GM23248 (cell line): ENCODE measurements around the gene FUT1. TPM values are rescaled to one million over a fixed set of nuclear protein-coding genes. Genes with fewer than 3 reads are reported as not detected.

ENCODE experiments used
- DNase-seq: peaks from one replicate; pipeline ENCODE4 v3.0.0-alpha.2; 2015
- H2AFZ ChIP-seq: fragments of 200-600 bp; sonication (generic); 2 replicates; pipeline ENCODE4 v1.6.1; 2016; ENCODE audit warnings: antibody characterized with exemption
- H3F3A ChIP-seq: fragments of 200-600 bp; sonication (generic); 2 replicates; pipeline ENCODE4 v1.6.1; 2016; ENCODE audit warnings: mild to moderate bottlenecking, antibody characterized with exemption, mixed run types; ENCODE audit not compliant: insufficient read depth
- H3K27ac ChIP-seq: fragments of 200-600 bp; sonication (generic); 2 replicates; pipeline ENCODE4 v1.5.1; 2016; ENCODE audit warnings: mild to moderate bottlenecking
- H3K27me3 ChIP-seq: fragments of 200-600 bp; sonication (generic); replicated peaks from 2 replicates; pipeline ENCODE4 v1.6.1; 2016; ENCODE audit warnings: mild to moderate bottlenecking; ENCODE audit not compliant: insufficient read depth
- H3K36me3 ChIP-seq: fragments of 200-600 bp; sonication (generic); 2 replicates; pipeline ENCODE4 v1.6.1; 2016; ENCODE audit warnings: low read depth, mild to moderate bottlenecking
- H3K4me1 ChIP-seq: fragments of 200-600 bp; sonication (generic); 2 replicates; pipeline ENCODE4 v1.6.1; 2016; ENCODE audit warnings: mild to moderate bottlenecking; ENCODE audit not compliant: insufficient read depth
- H3K4me2 ChIP-seq: fragments of 200-600 bp; sonication (generic); one replicate; pipeline ENCODE4 v1.6.1; 2016; ENCODE audit warnings: mild to moderate bottlenecking; ENCODE audit not compliant: unreplicated experiment
- H3K4me3 ChIP-seq: fragments of 200-600 bp; sonication (generic); 2 replicates; pipeline ENCODE4 v1.5.1; 2016; ENCODE audit warnings: mild to moderate bottlenecking
- H3K79me2 ChIP-seq: fragments of 200-600 bp; sonication (generic); 2 replicates; pipeline ENCODE4 v1.6.1; 2016; ENCODE audit warnings: mild to moderate bottlenecking; ENCODE audit not compliant: insufficient read depth
- H3K9ac ChIP-seq: fragments of 200-600 bp; sonication (generic); 2 replicates; pipeline ENCODE4 v1.6.1; 2016; ENCODE audit warnings: mild to moderate bottlenecking
- H3K9me2 ChIP-seq: fragments of 200-600 bp; sonication (generic); 2 replicates; pipeline ENCODE4 v1.6.1; 2016; ENCODE audit warnings: mixed run types, mild to moderate bottlenecking, moderate library complexity; ENCODE audit not compliant: insufficient read depth
- H3K9me3 ChIP-seq: fragments of 200-600 bp; sonication (generic); one replicate; pipeline ENCODE4 v1.6.1; 2017; ENCODE audit warnings: low read depth
- H4K20me1 ChIP-seq: fragments of 200-600 bp; sonication (generic); 2 replicates; pipeline ENCODE4 v1.6.0; 2016; ENCODE audit not compliant: insufficient read depth
- EZH2 ChIP-seq: fragments of 200-600 bp; sonication (generic); IDR thresholded peaks from 2 replicates; pipeline ENCODE4 v1.6.1; 2018; ENCODE audit warnings: antibody characterized with exemption, mild to moderate bottlenecking; ENCODE audit not compliant: insufficient read depth, poor library complexity, severe bottlenecking
- EZH2phosphoT487 ChIP-seq: fragments of 200-600 bp; sonication (generic); IDR thresholded peaks from 2 replicates; pipeline ENCODE4 v1.6.1; 2018; ENCODE audit warnings: antibody characterized with exemption, moderate library complexity, mild to moderate bottlenecking, low read depth; ENCODE audit not compliant: insufficient read depth
- WGBS, 2 experiments: methylation state at CpG; one replicate each; pipeline ENCODE4 v1.1.6; 2015 to 2017; ENCODE audit warnings: low lambda C conversion rate in 2 of 2, low coverage in 1 of 2; ENCODE audit errors: missing lambda C conversion rate in 2 of 2; 5-methylcytosine and 5-hydroxymethylcytosine counted together
- in situ Hi-C: fragments of 300-500 bp; cut with MboI; formaldehyde crosslinking; loops from 2 replicates; pipeline ENCODE4 v1.15.0; 2020
- polyA plus RNA-seq: library from polyadenylated mRNA; unstranded; fragments of >200 nt; fragmentation: Nextera tagmentation; extraction: Ambion mirVana; gene quantifications from 2 replicates; pipeline ENCODE4 v1.2.1, GENCODE V29; 2016
- total RNA-seq: library from RNA; depleted of rRNA; stranded (reverse); fragments of >200 nt; shearing (Covaris generic); gene quantifications from 2 replicates; pipeline ENCODE4 v1.2.3, GENCODE V29; 2014

FUT1 gene
- total and polyA plus RNA-seq, 2 experiments from 2014 or later: not detected

DNA sequence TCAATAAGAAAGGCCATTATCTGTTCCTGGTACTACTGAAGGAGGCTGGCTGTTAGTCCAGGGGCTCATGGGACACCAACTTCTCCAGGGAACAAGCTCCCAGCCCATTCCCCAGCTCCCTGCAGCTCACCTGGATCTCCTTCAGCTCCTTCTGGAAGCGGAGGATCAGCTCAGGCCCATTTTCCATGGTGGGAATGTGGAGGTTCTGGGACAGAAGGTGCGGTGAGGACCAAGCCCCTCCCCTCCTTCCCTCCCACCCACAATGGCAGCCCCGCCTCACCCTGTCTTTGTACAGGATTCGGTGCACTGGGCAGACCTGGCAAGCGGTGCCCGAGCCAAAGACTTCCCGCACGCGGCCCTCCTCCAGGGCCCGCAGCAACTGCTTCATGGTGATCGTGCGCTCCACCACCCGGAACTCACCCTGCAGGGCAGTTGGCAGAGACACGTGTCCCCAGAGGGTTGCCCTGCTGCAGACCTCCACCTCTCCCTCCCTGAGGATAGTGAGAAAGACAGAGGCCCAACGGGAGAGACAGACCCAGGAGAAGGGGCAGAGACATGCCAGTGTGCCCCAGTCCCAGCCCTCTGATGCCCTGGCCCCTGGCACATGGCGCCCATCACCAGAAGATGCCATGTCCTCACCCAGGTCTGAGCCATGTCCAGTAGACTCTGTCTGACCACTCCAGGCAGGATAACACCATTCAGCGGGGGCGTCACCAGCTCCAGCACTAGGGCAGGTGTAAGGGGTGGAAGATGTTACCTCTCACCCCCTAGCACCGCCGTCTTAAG is 44.0 kb upstream of the FUT1 start:
- no peak for DNase-seq
- no peaks in the 10 kb centered on the region for H3K9me3 ChIP-seq
- no peaks in the 10 kb centered on the region for H3K9me2 ChIP-seq
- WGBS, 2 experiments: 93 to 94% methylated on average over 17 to 20 of the region's 20 CpGs
- no peaks in the 10 kb centered on the region for H3K4me1 ChIP-seq
- peaks cover 5% of the 10 kb centered on the region; the same call in 1 of the 2 replicates for H3F3A ChIP-seq
- no peaks in the 10 kb centered on the region for H4K20me1 ChIP-seq
- no peak overlapping the region for H2AFZ ChIP-seq
- H3K36me3 ChIP-seq: no peaks in the 10 kb centered on the region
- H3K79me2 ChIP-seq: no peaks in the 10 kb centered on the region
- TF ChIP-seq EZH2phosphoT487: no peak
- no peak for TF ChIP-seq EZH2
- H3K27me3 ChIP-seq: no peaks in the 10 kb centered on the region
- no peak overlapping the region for H3K27ac ChIP-seq
- no peak overlapping the region for H3K4me2 ChIP-seq
- no peak overlapping the region for H3K4me3 ChIP-seq
- H3K9ac ChIP-seq: no peak overlapping the region
- in situ Hi-C loops: loop anchor here (10.0 kb wide), 1 partner anchor 178 kb away; no protein-coding TSS in a partner anchor

DNA sequence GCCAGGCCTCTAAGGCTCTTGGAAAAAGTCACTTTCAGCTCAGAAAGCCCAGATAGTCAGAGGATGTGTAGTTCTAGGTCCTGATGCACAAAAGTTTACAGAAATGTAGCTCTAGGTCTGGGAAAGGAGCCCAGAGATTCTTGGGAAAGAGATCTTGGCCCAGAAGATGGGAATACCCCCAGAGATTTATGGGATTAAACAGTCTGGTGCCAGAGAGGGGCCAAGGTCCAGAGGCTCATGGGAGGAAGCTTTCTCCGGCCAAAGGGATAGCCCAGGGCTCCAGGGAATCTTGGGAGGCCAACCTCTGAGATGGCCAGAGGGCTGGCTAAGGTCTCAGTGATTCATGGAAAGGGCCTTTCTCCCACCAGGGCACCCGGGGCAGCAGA is 43.2 kb upstream of the FUT1 start:
- Histone ChIP-seq H3F3A (peaks cover 5% of the 10 kb centered on the region; the same call in 1 of the 2 replicates), H3K79me2 (no peaks in the 10 kb centered on the region), H3K27me3 (no peaks in the 10 kb centered on the region), H2AFZ (peak overlapping the region; percentile 69), H3K4me2 (no peak overlapping the region), H3K9me3 (no peaks in the 10 kb centered on the region), H3K9me2 (no peaks in the 10 kb centered on the region), H3K4me3 (no peak overlapping the region), H3K4me1 (no peaks in the 10 kb centered on the region), H3K9ac (no peak overlapping the region), H3K36me3 (no peaks in the 10 kb centered on the region), H3K27ac (peak overlapping the region; percentile 58), H4K20me1 (no peaks in the 10 kb centered on the region)
- TF ChIP-seq EZH2 (no peak), EZH2phosphoT487 (no peak)
- in situ Hi-C loops: loop anchor here (10.0 kb wide), 1 partner anchor 179 kb away; no protein-coding TSS in a partner anchor
- DNase-seq: no peak
- WGBS, 2 experiments: 57 to 75% methylated on average over 2 of the region's 2 CpGs

DNA sequence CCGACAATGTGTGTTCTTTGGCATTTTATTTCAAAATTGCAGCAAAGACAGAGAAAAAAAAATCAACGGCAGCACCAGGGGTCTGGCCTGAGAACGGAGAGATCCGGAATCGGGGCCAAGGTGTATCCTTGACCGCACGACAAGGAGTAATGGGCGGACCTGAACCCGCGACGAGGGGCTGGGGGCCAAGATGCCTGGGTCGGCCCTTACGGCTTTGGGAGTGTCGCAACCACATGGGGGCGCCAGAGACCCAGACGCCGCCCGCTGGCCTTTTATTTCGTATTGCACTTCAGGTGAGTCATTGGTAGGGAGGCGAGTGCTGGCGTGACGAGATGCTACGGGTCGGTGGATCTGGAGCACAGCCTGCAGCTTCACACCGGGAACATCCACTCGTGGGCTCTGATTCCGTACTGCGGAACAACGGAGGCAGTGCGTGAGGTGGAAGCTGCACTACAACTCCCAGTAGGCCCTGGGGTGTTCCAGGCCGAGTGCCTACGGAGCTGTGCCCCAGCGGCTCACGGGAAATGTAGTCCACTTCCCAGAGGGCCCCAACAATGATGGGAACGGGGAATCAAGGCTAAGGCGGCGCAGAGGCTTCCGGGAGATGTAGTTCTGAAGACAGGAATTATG is 42.7 kb upstream of the FUT1 start:
- H3K79me2 ChIP-seq: no peaks in the 10 kb centered on the region
- no peaks in the 10 kb centered on the region for H3K27me3 ChIP-seq
- TF ChIP-seq EZH2 (no peak), EZH2phosphoT487 (no peak)
- H4K20me1 ChIP-seq: no peaks in the 10 kb centered on the region
- H3K36me3 ChIP-seq: no peaks in the 10 kb centered on the region
- no peaks in the 10 kb centered on the region for H3K9me3 ChIP-seq
- H3K9ac ChIP-seq: peak overlapping the region; percentile 75
- H3K4me3 ChIP-seq: peak overlapping the region; percentile 63
- H3K4me2 ChIP-seq: peak overlapping the region; percentile 69
- no peaks in the 10 kb centered on the region for H3K9me2 ChIP-seq
- H3K27ac ChIP-seq: peak overlapping the region; percentile 58
- peak overlapping the region; percentile 69 for H2AFZ ChIP-seq
- 1 to 3% methylated on average over 37 to 38 of the region's 38 CpGs for WGBS, 2 experiments
- in situ Hi-C loops: loop anchor here (10.0 kb wide), 1 partner anchor 180 kb away; no protein-coding TSS in a partner anchor
- no peaks in the 10 kb centered on the region for H3K4me1 ChIP-seq
- peak; percentile 95 for DNase-seq
- H3F3A ChIP-seq: peaks cover 5% of the 10 kb centered on the region; the same call in 1 of the 2 replicates

DNA sequence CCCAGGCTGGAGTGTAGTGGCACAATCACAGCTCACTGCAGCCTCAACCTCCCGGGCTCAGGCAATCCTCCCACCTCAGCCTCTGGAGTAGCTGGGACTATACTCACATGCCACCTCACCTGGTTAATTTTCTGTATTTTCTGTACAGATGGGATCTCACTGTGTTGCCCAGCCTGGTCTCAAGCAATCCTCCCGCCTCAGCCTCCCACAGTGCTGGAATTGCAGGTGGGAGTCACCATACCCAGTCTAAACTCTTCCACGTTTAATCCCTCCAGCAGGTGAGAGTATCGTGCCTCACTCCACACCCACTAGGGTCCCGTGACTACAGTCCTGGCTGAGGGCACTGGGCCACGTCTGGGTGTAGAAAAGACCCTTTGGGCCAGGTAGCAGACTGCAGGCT is 41.9 kb upstream of the FUT1 start:
- H3K4me2 ChIP-seq: peak overlapping the region; percentile 69

More for the DNA sequence above, 41.9 kb upstream of the FUT1 start:
- Histone ChIP-seq H3K79me2 (no peaks in the 10 kb centered on the region), H4K20me1 (no peaks in the 10 kb centered on the region), H3K27ac (no peak overlapping the region), H3K4me3 (no peak overlapping the region), H3K4me1 (no peaks in the 10 kb centered on the region), H2AFZ (peak overlapping the region; percentile 69; the same call in 1 of the 2 replicates), H3K9me3 (no peaks in the 10 kb centered on the region), H3K36me3 (no peaks in the 10 kb centered on the region), H3F3A (peaks cover 5% of the 10 kb centered on the region; the same call in 1 of the 2 replicates), H3K9ac (peak overlapping the region; percentile 75), H3K9me2 (no peaks in the 10 kb centered on the region), H3K27me3 (no peaks in the 10 kb centered on the region)
- TF ChIP-seq EZH2 (no peak), EZH2phosphoT487 (no peak)
- in situ Hi-C loops: loop anchor here (5.0 to 10.0 kb wide), 2 partner anchors 48 to 181 kb away; no protein-coding TSS in a partner anchor
- no peak for DNase-seq
- WGBS, 2 experiments: 71 to 72% methylated on average over 6 of the region's 6 CpGs
